Measurements from ENCODE around the gene MAPKAPK3.

MAPKAPK3 gene

GRCh38 chr3:50587806-50588758 is 28.9 kb upstream of the MAPKAPK3 start:
- DNase-seq (ENCODE audit: low spot score), result peak; percentile 92

- no peak for DNase-seq (ENCODE audit: low spot score)
Observed at GRCh38 chr3:50588759-50589433, 28.1 kb upstream of the MAPKAPK3 start.

- DNase-seq (ENCODE audit: low spot score), result no peak
Observed at GRCh38 chr3:50591196-50591741, 25.7 kb upstream of the MAPKAPK3 start.

- DNase-seq (ENCODE audit: low spot score), result no peak
Observed at GRCh38 chr3:50592568-50592967, 24.4 kb upstream of the MAPKAPK3 start.

GRCh38 chr3:50594253-50594785 is 22.6 kb upstream of the MAPKAPK3 start:
- no peak for DNase-seq (ENCODE audit: low spot score)

- no peak for DNase-seq (ENCODE audit: low spot score)
Observed at GRCh38 chr3:50599115-50599715, 17.7 kb upstream of the MAPKAPK3 start.

- DNase-seq (ENCODE audit: low spot score), result no peak
Observed at GRCh38 chr3:50599716-50600118, 17.2 kb upstream of the MAPKAPK3 start.

- no peak for DNase-seq (ENCODE audit: low spot score)
Observed at GRCh38 chr3:50600141-50600753, 16.7 kb upstream of the MAPKAPK3 start.

GRCh38 chr3:50600841-50601591 is 15.9 kb upstream of the MAPKAPK3 start:
- DNase-seq (ENCODE audit: low spot score), result peak; percentile 96

- no peak for DNase-seq (ENCODE audit: low spot score)
Observed at GRCh38 chr3:50602595-50603191, 14.3 kb upstream of the MAPKAPK3 start.

GRCh38 chr3:50603261-50604109 is 13.5 kb upstream of the MAPKAPK3 start:
- DNase-seq (ENCODE audit: low spot score), result no peak

- no peak for DNase-seq (ENCODE audit: low spot score)
Observed at GRCh38 chr3:50604110-50604621, 12.8 kb upstream of the MAPKAPK3 start.

GRCh38 chr3:50604628-50605588 is 12.0 kb upstream of the MAPKAPK3 start:
- no peak for DNase-seq (ENCODE audit: low spot score)

- DNase-seq (ENCODE audit: low spot score), result no peak
Observed at GRCh38 chr3:50605901-50606326, 11.0 kb upstream of the MAPKAPK3 start.

GRCh38 chr3:50606596-50606995 is 10.4 kb upstream of the MAPKAPK3 start:
- DNase-seq (ENCODE audit: low spot score), result no peak

GRCh38 chr3:50607271-50608091 is 9.5 kb upstream of the MAPKAPK3 start:
- DNase-seq (ENCODE audit: low spot score), result no peak

- no peak for DNase-seq (ENCODE audit: low spot score)
Observed at GRCh38 chr3:50608278-50608677, 8.7 kb upstream of the MAPKAPK3 start.

Data from activated CD4-positive, alpha-beta T cell treated with anti-CD3 and anti-CD28 coated beads, Interleukin-2, Interleukin-4, amounts not matched to agents 100 ng/mL and 50 ng/mL, durations not matched to agents 16 hours and 8 hours (primary cell).